CD1c-positive myeloid dendritic cell (primary cell): ENCODE data around the gene WDR90.
A peak's percentile ranks its signal among the peaks of the same experiment; 100 is the strongest.

ENCODE experiments used
- DNase-seq: peaks from one replicate; pipeline ENCODE4 v3.0.0-alpha.2; 2016; ENCODE audit errors: extremely low spot score

Gene WDR90

GRCh38 chr16:626787-627453 is 22.2 kb upstream of the WDR90 start:
- no peak for DNase-seq

GRCh38 chr16:627454-628239 is 21.5 kb upstream of the WDR90 start:
- no peak for DNase-seq

GRCh38 chr16:628321-629061 is 20.7 kb upstream of the WDR90 start:
- no peak for DNase-seq

- no peak for DNase-seq
Measured at GRCh38 chr16:629185-629832, 19.9 kb upstream of the WDR90 start.

- DNase-seq, result no peak
Measured at GRCh38 chr16:629833-630248, 19.3 kb upstream of the WDR90 start.

- peak; percentile 23 for DNase-seq
Measured at GRCh38 chr16:630249-630814, 18.8 kb upstream of the WDR90 start.

GRCh38 chr16:630815-631405 is 18.3 kb upstream of the WDR90 start, which contains the start of gene WFIKKN1:
Gene WFIKKN1 (plus strand): TSS chr16:630985. CDS start chr16:631254, 269 bp downstream.
- DNase-seq, result no peak

GRCh38 chr16:631808-632358 is 17.3 kb upstream of the WDR90 start:
- no peak for DNase-seq

- DNase-seq, result no peak
Measured at GRCh38 chr16:632486-633335, 16.5 kb upstream of the WDR90 start.

- DNase-seq, result no peak
Measured at GRCh38 chr16:633336-634050, 15.7 kb upstream of the WDR90 start.

GRCh38 chr16:634051-634670 is 15.0 kb upstream of the WDR90 start:
- DNase-seq, result no peak

- no peak for DNase-seq
Measured at GRCh38 chr16:634996-635395, 14.2 kb upstream of the WDR90 start.

- DNase-seq, result no peak
Measured at GRCh38 chr16:635573-636205, 13.5 kb upstream of the WDR90 start.

GRCh38 chr16:636206-637080 is 12.7 kb upstream of the WDR90 start, which contains the start of gene METTL26:
Gene METTL26 (minus strand): TSS chr16:636305. CDS start chr16:636290, 15 bp downstream.
- DNase-seq, result peak; percentile 97

GRCh38 chr16:637081-638018 is 11.8 kb upstream of the WDR90 start:
- DNase-seq, result peak; percentile 92

- DNase-seq, result no peak
Measured at GRCh38 chr16:638034-638543, 11.1 kb upstream of the WDR90 start.
